ENCODE results near the gene SLC66A2.

GRCh38 chr18:79942786-79943607 is 8.5 kb downstream of the SLC66A2 start:
- TF ChIP-seq CTCF (IDR thresholded peaks at IDR 0.05): no peak
- no peak for TF ChIP-seq POLR2AphosphoS5 (IDR thresholded peaks at IDR 0.05)
- no peak for TF ChIP-seq POLR2A (IDR thresholded peaks at IDR 0.05)

Data from sigmoid colon (tissue), 4 donors.